Glutamatergic neuron (in vitro differentiated cells): ENCODE results near the gene SERINC2. TPM values are rescaled to one million over a fixed set of nuclear protein-coding genes. Genes with fewer than 3 reads are reported as not detected.
A peak's percentile ranks its signal among the peaks of the same experiment; 100 is the strongest.
"Not testable (repeated sequence)": the region's sequence is repeated elsewhere in the genome, so short reads cannot be mapped to it uniquely, and the experiment has no call there.

Experiments
- DNase-seq: peaks from one replicate; pipeline ENCODE4 v3.0.0; 2022
- H3K27ac Mint-ChIP-seq: one replicate; pipeline ENCODE4 v1.8.0; 2020; ENCODE audit warnings: mild to moderate bottlenecking, mixed read lengths, inconsistent platforms; ENCODE audit not compliant: unreplicated experiment
- H3K27me3 Mint-ChIP-seq: one replicate; pipeline ENCODE4 v1.8.0; 2020; ENCODE audit warnings: mild to moderate bottlenecking, moderate library complexity, mixed read lengths, inconsistent platforms; ENCODE audit not compliant: unreplicated experiment
- H3K36me3 Mint-ChIP-seq: one replicate; pipeline ENCODE4 v1.8.0; 2020; ENCODE audit warnings: mild to moderate bottlenecking, mixed read lengths, inconsistent platforms; ENCODE audit not compliant: unreplicated experiment
- H3K4me1 Mint-ChIP-seq: one replicate; pipeline ENCODE4 v1.8.0; 2020; ENCODE audit warnings: mild to moderate bottlenecking, low read depth, mixed read lengths, inconsistent platforms; ENCODE audit not compliant: unreplicated experiment
- H3K4me3 Mint-ChIP-seq: one replicate; pipeline ENCODE4 v1.8.0; 2020; ENCODE audit warnings: mild to moderate bottlenecking, mixed read lengths, inconsistent platforms; ENCODE audit not compliant: unreplicated experiment
- H3K9me3 Mint-ChIP-seq: one replicate; pipeline ENCODE4 v1.8.0; 2020; ENCODE audit warnings: mild to moderate bottlenecking, moderate library complexity, mixed read lengths, inconsistent platforms; ENCODE audit not compliant: unreplicated experiment
- total RNA-seq: library from RNA; stranded (reverse); fragmentation: NEBNext Ultra II Directional; extraction: Animal tissue kit (Norgen Biotek cat#: 25700); gene quantifications from one replicate; pipeline ENCODE4 v1.2.1, GENCODE V29; 2021; ENCODE audit not compliant: unreplicated experiment
- TF ChIP-seq, protein P1 (sequence below): fragments of 200-600 bp; sonication (generic); IDR thresholded peaks from one replicate; pipeline ENCODE4 v1.5.0; 2021; ENCODE audit not compliant: partially characterized antibody, unreplicated experiment

SERINC2 gene
- total RNA-seq, 1 donor from 2014 or later = 36.4 TPM

DNA sequence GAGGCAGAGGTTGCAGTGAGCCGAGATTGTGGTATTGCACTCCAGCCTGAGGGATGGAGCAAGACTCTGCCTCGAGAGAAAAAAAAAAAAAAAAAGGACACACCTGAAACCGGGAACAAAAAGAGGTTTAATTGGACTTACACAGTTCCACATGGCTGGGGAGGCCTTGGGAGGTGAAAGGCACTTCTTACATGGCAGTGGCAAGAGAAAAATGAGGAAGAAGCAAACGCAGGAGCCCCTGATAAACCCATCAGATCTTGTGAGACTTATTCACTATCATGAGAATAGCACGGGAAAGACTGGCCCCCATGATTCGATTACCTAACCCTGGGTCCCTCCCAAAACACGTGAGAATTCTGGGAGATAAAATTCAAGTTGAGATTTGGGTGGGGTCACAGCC lies 61.6 kb downstream of the SERINC2 start:
- not testable (repeated sequence) for DNase-seq, H3K27me3 Mint-ChIP-seq, H3K4me3 Mint-ChIP-seq, H3K27ac Mint-ChIP-seq
- H3K4me1 Mint-ChIP-seq = peaks cover 19% of the 10 kb centered on the region
- H3K36me3 Mint-ChIP-seq = peaks cover 18% of the 10 kb centered on the region
- peaks cover 14% of the 10 kb centered on the region for H3K9me3 Mint-ChIP-seq

GRCh38 chr1:31476891-31477846 lies 64.2 kb downstream of the SERINC2 start:
- Mint-ChIP-seq H3K36me3 (peaks cover 8% of the 10 kb centered on the region), H3K4me3 (peak overlapping the region; percentile 63), H3K4me1 (peaks cover 19% of the 10 kb centered on the region), H3K27ac (peak overlapping the region; percentile 92), H3K9me3 (peaks cover 16% of the 10 kb centered on the region), H3K27me3 (peaks cover 6% of the 10 kb centered on the region)
- peak; percentile 55 for DNase-seq
- TF ChIP-seq, protein P1, sequence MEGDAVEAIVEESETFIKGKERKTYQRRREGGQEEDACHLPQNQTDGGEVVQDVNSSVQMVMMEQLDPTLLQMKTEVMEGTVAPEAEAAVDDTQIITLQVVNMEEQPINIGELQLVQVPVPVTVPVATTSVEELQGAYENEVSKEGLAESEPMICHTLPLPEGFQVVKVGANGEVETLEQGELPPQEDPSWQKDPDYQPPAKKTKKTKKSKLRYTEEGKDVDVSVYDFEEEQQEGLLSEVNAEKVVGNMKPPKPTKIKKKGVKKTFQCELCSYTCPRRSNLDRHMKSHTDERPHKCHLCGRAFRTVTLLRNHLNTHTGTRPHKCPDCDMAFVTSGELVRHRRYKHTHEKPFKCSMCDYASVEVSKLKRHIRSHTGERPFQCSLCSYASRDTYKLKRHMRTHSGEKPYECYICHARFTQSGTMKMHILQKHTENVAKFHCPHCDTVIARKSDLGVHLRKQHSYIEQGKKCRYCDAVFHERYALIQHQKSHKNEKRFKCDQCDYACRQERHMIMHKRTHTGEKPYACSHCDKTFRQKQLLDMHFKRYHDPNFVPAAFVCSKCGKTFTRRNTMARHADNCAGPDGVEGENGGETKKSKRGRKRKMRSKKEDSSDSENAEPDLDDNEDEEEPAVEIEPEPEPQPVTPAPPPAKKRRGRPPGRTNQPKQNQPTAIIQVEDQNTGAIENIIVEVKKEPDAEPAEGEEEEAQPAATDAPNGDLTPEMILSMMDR = no peak

DNA sequence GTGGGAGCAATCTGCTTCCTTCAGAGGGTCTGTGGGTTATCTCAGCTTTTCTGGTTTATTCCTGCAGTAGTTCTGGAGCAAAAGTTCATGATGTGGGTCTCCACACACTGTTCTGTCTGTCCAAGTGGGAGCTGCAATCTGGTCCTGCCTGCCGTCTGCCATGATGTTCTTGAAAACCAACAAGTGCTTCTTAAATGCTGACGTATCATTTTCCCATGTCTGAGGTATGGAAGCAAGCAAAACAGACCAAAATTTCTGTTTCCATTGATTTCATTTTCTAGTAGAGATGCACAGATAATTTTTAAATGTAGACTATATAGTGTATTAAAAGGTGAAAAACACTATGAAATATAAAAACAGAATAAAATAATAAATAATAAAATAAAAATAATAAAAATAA lies 65.2 kb downstream of the SERINC2 start:
- Mint-ChIP-seq H3K9me3 (peaks cover 17% of the 10 kb centered on the region), H3K27me3 (peaks cover 6% of the 10 kb centered on the region), H3K4me1 (peaks cover 26% of the 10 kb centered on the region), H3K27ac (peak overlapping the region; percentile 92), H3K4me3 (peak overlapping the region; percentile 69), H3K36me3 (peaks cover 8% of the 10 kb centered on the region)
- TF ChIP-seq, protein P1 = no peak
- no peak for DNase-seq

GRCh38 chr1:31479811-31480210 lies 66.8 kb downstream of the SERINC2 start:
- H3K4me1 Mint-ChIP-seq = peaks cover 36% of the 10 kb centered on the region
- TF ChIP-seq, protein P1 = no peak
- no peak overlapping the region for H3K4me3 Mint-ChIP-seq
- no peak overlapping the region for H3K27ac Mint-ChIP-seq
- no peak for DNase-seq
- H3K9me3 Mint-ChIP-seq = peaks cover 21% of the 10 kb centered on the region
- H3K36me3 Mint-ChIP-seq = peaks cover 8% of the 10 kb centered on the region
- peaks cover 9% of the 10 kb centered on the region for H3K27me3 Mint-ChIP-seq

DNA sequence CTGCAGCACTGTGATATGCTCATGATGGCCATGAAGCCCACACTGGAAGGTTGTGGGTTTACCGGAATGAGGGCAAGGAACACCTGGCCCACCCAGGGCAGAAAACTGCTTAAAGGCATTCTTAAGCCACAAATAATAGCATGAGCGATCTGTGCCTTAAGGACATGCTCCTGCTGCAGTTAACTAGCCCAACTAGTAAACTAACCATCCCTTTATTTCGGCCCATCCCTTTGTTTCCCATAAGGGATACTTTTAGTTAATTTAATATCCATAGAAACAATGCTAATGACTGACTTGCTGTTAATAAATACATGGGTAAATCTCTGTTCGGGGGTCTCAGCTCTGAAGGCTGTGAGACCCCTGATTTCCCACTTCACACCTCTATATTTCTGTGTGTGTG lies 67.4 kb downstream of the SERINC2 start:
- peaks cover 39% of the 10 kb centered on the region for H3K4me1 Mint-ChIP-seq
- H3K27ac Mint-ChIP-seq, H3K27me3 Mint-ChIP-seq, DNase-seq, H3K36me3 Mint-ChIP-seq, H3K4me3 Mint-ChIP-seq: not testable (repeated sequence)
- peaks cover 18% of the 10 kb centered on the region for H3K9me3 Mint-ChIP-seq

DNA sequence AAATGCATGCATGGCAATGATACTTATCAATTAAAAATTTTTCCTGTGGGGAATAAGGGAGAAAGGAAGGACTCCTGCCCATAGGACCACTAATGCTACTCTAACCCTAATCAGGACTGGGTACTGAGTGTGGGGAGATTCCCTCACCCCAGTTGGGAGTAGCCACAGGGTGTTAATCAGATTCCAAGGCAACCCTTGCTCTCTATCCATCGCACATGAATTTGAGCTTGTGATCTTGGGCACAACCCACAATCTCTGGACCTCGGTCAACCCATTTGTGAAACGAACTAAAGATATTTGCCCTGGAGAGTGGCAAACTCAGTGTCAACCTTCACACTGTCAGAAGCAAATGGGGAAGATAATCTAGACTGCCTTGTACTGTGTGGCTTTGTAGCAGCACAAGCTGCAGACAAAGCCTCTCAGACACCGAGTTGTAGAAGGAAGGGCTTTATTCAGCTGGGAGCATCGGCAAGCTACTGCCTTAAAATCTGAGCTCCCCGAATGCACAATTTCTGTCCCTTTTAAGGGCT lies 69.5 kb downstream of the SERINC2 start:
- peak overlapping the region; percentile 96 for H3K27ac Mint-ChIP-seq
- no peak for DNase-seq

More for the DNA sequence above, 69.5 kb downstream of the SERINC2 start:
- Mint-ChIP-seq H3K27me3 (peaks cover 4% of the 10 kb centered on the region), H3K36me3 (peaks cover 8% of the 10 kb centered on the region), H3K4me3 (peak overlapping the region; percentile 60), H3K4me1 (peaks cover 27% of the 10 kb centered on the region), H3K9me3 (peaks cover 13% of the 10 kb centered on the region)
- TF ChIP-seq, protein P1 = no peak
